ENCODE measurements around the gene KLHDC4. TPM values are rescaled to one million over a fixed set of nuclear protein-coding genes. Genes with fewer than 3 reads are reported as not detected.
"Not testable (repeated sequence)": the region's sequence is repeated elsewhere in the genome, so short reads cannot be mapped to it uniquely, and the experiment has no call there.

KLHDC4 gene
- total RNA-seq, 1 donor from 2014 or later: 20.4 TPM

GRCh38 chr16:87741700-87742415, 23.9 kb downstream of the KLHDC4 start:
- ATAC-seq: no peak

- ATAC-seq: no peak
These were observed 24.8 kb downstream of the KLHDC4 start for GRCh38 chr16:87740909-87741424.

- ATAC-seq: no peak
These were observed 25.3 kb downstream of the KLHDC4 start for GRCh38 chr16:87740441-87740840.

- peak; percentile 8 for ATAC-seq
These were observed 26.0 kb downstream of the KLHDC4 start for GRCh38 chr16:87739801-87740200.

GRCh38 chr16:87736008-87736382, 29.8 kb downstream of the KLHDC4 start:
- no peak for ATAC-seq

- no peak for ATAC-seq
These were observed 30.3 kb downstream of the KLHDC4 start for GRCh38 chr16:87735270-87736007.

GRCh38 chr16:87734644-87735043, 31.1 kb downstream of the KLHDC4 start:
- ATAC-seq: peak; percentile 26

GRCh38 chr16:87733190-87733589, 32.6 kb downstream of the KLHDC4 start:
- ATAC-seq: peak; percentile 33

- ATAC-seq: no peak
These were observed 34.2 kb downstream of the KLHDC4 start for GRCh38 chr16:87731607-87732006.

GRCh38 chr16:87729266-87729954, 36.4 kb downstream of the KLHDC4 start:
- ATAC-seq: peak; percentile 48

GRCh38 chr16:87728026-87728425, 37.8 kb downstream of the KLHDC4 start:
- no peak for ATAC-seq

- ATAC-seq: no peak
These were observed 38.4 kb downstream of the KLHDC4 start for GRCh38 chr16:87727346-87727745.

GRCh38 chr16:87726577-87726976, 39.2 kb downstream of the KLHDC4 start:
- not testable (repeated sequence) for ATAC-seq

GRCh38 chr16:87725596-87726235, 40.1 kb downstream of the KLHDC4 start:
- no peak for ATAC-seq

GRCh38 chr16:87724490-87725291, 41.1 kb downstream of the KLHDC4 start:
- no peak for ATAC-seq

- ATAC-seq: peak; percentile 35
These were observed 42.6 kb downstream of the KLHDC4 start for GRCh38 chr16:87723226-87723623.

GRCh38 chr16:87722590-87723225, 43.1 kb downstream of the KLHDC4 start:
- peak; percentile 31 for ATAC-seq

- ATAC-seq: no peak
These were observed 43.9 kb downstream of the KLHDC4 start for GRCh38 chr16:87721622-87722585.

- ATAC-seq: no peak
These were observed 45.3 kb downstream of the KLHDC4 start for GRCh38 chr16:87720446-87720845.

GRCh38 chr16:87718831-87719230, 47.0 kb downstream of the KLHDC4 start:
- ATAC-seq: not testable (repeated sequence)

Measured in esophagus mucosa (tissue), 1 donor.